A673 (cell line): Measurements from ENCODE around the gene TCEA3.

ENCODE experiments used
- EZH2 ChIP-seq: fragments of 200-600 bp; sonication (generic); IDR thresholded peaks from 2 replicates; pipeline ENCODE4 v1.6.1; 2017; ENCODE audit warnings: borderline replicate concordance, low read depth, mild to moderate bottlenecking, mixed read lengths, antibody characterized with exemption, low read length; ENCODE audit not compliant: poor library complexity, severe bottlenecking
- TF ChIP-seq, protein P1 (sequence below): fragments of 300-800, 200-600 bp; sonication (generic); conservative IDR thresholded peaks from 2 replicates; pipeline ENCODE4 v1.5.1; 2017; ENCODE audit warnings: low read depth, mild to moderate bottlenecking, antibody characterized with exemption, low read length, moderate library complexity, mixed read lengths

DNA sequence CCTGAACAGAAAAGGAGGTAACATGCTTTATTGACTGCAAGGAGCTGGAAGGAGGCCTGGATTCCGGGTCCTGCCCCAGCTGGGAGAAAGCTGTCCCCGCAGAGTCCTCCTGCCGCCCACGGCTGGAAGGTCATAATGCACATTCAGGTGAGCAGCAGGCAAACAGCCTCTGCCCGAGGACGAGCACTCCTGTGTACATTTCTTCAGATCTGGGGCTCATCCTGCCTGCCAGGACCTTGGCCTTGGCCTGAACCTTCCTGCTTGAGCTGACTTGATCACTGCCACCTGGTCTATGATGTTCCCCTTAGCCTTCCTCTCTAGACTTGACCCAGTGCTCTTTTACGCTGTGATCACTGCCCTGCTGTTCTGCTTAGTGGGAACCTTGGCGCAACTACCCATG lies 37.1 kb downstream of the TCEA3 start:
- TF ChIP-seq, protein P1, sequence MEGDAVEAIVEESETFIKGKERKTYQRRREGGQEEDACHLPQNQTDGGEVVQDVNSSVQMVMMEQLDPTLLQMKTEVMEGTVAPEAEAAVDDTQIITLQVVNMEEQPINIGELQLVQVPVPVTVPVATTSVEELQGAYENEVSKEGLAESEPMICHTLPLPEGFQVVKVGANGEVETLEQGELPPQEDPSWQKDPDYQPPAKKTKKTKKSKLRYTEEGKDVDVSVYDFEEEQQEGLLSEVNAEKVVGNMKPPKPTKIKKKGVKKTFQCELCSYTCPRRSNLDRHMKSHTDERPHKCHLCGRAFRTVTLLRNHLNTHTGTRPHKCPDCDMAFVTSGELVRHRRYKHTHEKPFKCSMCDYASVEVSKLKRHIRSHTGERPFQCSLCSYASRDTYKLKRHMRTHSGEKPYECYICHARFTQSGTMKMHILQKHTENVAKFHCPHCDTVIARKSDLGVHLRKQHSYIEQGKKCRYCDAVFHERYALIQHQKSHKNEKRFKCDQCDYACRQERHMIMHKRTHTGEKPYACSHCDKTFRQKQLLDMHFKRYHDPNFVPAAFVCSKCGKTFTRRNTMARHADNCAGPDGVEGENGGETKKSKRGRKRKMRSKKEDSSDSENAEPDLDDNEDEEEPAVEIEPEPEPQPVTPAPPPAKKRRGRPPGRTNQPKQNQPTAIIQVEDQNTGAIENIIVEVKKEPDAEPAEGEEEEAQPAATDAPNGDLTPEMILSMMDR: no peak
- TF ChIP-seq EZH2: no peak
